ENCODE results near the gene PHF10.
"Not testable (repeated sequence)": the region's sequence is repeated elsewhere in the genome, so short reads cannot be mapped to it uniquely, and the experiment has no call there.

PHF10 gene

GRCh38 chr6:169723200-169723909 is 945 bp downstream of the PHF10 start:
- peak; percentile 60 for DNase-seq (ENCODE audit: low spot score)

GRCh38 chr6:169722362-169723199 is 1.7 kb downstream of the PHF10 start:
- peak; percentile 34 for DNase-seq (ENCODE audit: low spot score)

GRCh38 chr6:169720207-169720855 is 4.0 kb downstream of the PHF10 start:
- DNase-seq (ENCODE audit: low spot score), result no peak

- no peak for DNase-seq (ENCODE audit: low spot score)
These were observed 5.2 kb downstream of the PHF10 start for GRCh38 chr6:169719117-169719516.

- no peak for DNase-seq (ENCODE audit: low spot score)
These were observed 9.7 kb downstream of the PHF10 start for GRCh38 chr6:169714595-169714994.

GRCh38 chr6:169714178-169714577 is 10.1 kb downstream of the PHF10 start:
- no peak for DNase-seq (ENCODE audit: low spot score)

- no peak for DNase-seq (ENCODE audit: low spot score)
These were observed 14.3 kb downstream of the PHF10 start for GRCh38 chr6:169710009-169710408.

GRCh38 chr6:169709293-169709692 is 15.0 kb downstream of the PHF10 start:
- DNase-seq (ENCODE audit: low spot score), result no peak

GRCh38 chr6:169707772-169708171 is 16.5 kb downstream of the PHF10 start:
- no peak for DNase-seq (ENCODE audit: low spot score)

GRCh38 chr6:169702840-169703246 is 21.5 kb downstream of the PHF10 start:
- DNase-seq (ENCODE audit: low spot score), result no peak

- peak; percentile 94 for DNase-seq (ENCODE audit: low spot score)
These were observed 22.1 kb downstream of the PHF10 start, which contains the start of the genes C6orf120 and WDR27 for GRCh38 chr6:169701954-169702839. TSS of gene C6orf120 (plus strand) at chr6:169702126. CDS start at chr6:169702460, 334 bp downstream. TSS of gene WDR27 (minus strand) at chr6:169702029. CDS start at chr6:169689005, 13,024 bp downstream.

GRCh38 chr6:169701311-169701953 is 22.9 kb downstream of the PHF10 start:
- DNase-seq (ENCODE audit: low spot score), result no peak

GRCh38 chr6:169700296-169700695 is 24.0 kb downstream of the PHF10 start:
- DNase-seq (ENCODE audit: low spot score), result no peak

- not testable (repeated sequence) for DNase-seq (ENCODE audit: low spot score)
These were observed 27.2 kb downstream of the PHF10 start for GRCh38 chr6:169697115-169697514.

- DNase-seq (ENCODE audit: low spot score), result no peak
These were observed 29.2 kb downstream of the PHF10 start for GRCh38 chr6:169695131-169695530.

GRCh38 chr6:169692516-169692915 is 31.8 kb downstream of the PHF10 start:
- DNase-seq (ENCODE audit: low spot score), result no peak

- no peak for DNase-seq (ENCODE audit: low spot score)
These were observed 33.0 kb downstream of the PHF10 start for GRCh38 chr6:169691260-169691659.

GRCh38 chr6:169689287-169689686 is 35.0 kb downstream of the PHF10 start:
- DNase-seq (ENCODE audit: low spot score), result no peak

GRCh38 chr6:169685860-169686259 is 38.4 kb downstream of the PHF10 start:
- DNase-seq (ENCODE audit: low spot score), result no peak

- DNase-seq (ENCODE audit: low spot score), result no peak
These were observed 40.2 kb downstream of the PHF10 start for GRCh38 chr6:169684056-169684455.

- no peak for DNase-seq (ENCODE audit: low spot score)
These were observed 46.0 kb downstream of the PHF10 start for GRCh38 chr6:169678342-169678741.
